Thyroid gland (tissue), 4 donors: Measurements from ENCODE around the gene NR1I2.

ENCODE experiments used
- CTCF ChIP-seq, 6 experiments: fragments of 200-600 bp in 3 of 6; fragments of 450-650 bp in 3 of 6; sonication (generic) in 3 of 6; IDR thresholded peaks; one replicate each; pipeline ENCODE4 v1.5.1; 2016 to 2019; ENCODE audit warnings: antibody characterized with exemption in 6 of 6, mild to moderate bottlenecking in 2 of 6, inconsistent platforms in 1 of 6, moderate library complexity in 1 of 6
- POLR2A ChIP-seq, 2 donors: fragments of 450-650 bp; IDR thresholded peaks; one replicate each; pipeline ENCODE4 v1.6.1; 2017; ENCODE audit warnings: antibody characterized with exemption in 2 of 2, mild to moderate bottlenecking in 2 of 2, moderate library complexity in 1 of 2

DNA sequence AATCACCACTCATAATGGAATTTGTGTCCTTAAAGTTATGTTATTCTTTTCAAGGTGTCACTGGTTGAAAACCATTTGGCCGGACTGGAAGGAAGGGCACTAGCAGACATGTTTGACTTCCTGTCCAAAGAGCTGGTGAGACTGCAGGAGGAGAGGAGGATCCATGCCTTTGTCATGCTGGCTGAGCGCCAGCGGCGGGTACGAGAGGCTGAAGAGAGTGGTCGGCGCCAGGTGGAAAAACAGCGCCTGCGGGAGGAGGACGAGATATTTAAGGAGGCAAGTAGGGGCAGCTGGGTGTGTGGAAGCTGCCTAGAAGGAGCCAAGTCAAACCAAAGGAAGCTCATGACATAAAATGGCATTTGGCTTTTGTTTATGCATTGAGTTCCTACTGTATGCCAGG lies 38.0 kb upstream of the NR1I2 start:
- TF ChIP-seq CTCF (IDR thresholded peaks at IDR 0.05) (no peak), POLR2A (IDR thresholded peaks at IDR 0.05) (no peak)
